HAP-1 (cell line): ENCODE measurements around the gene OR2A1.
"Not testable (repeated sequence)": the region's sequence is repeated elsewhere in the genome, so short reads cannot be mapped to it uniquely, and the experiment has no call there.

Experiments used
- DNase-seq, 2 experiments: peaks; one replicate each; pipeline ENCODE4 v3.0.0-alpha.2; 2016 to 2020; ENCODE audit warnings: low spot score in 2 of 2
- H3K27me3 ChIP-seq: fragments of 250-450 bp; sonication (Bioruptor Pico); 2 replicates; pipeline ENCODE4 v1.5.1; 2020; ENCODE audit warnings: low read depth, mild to moderate bottlenecking, moderate library complexity
- H3K36me3 ChIP-seq: fragments of 250-450 bp; sonication (Bioruptor Pico); replicated peaks from 2 replicates; pipeline ENCODE4 v1.5.1; 2020; ENCODE audit warnings: mild to moderate bottlenecking
- H3K4me1 ChIP-seq: fragments of 250-450 bp; sonication (Bioruptor Pico); 2 replicates; pipeline ENCODE4 v1.5.1; 2020; ENCODE audit warnings: mild to moderate bottlenecking
- H3K4me3 ChIP-seq: fragments of 250-450 bp; sonication (Bioruptor Pico); 2 replicates; pipeline ENCODE4 v1.5.1; 2020; ENCODE audit warnings: mild to moderate bottlenecking, moderate library complexity
- H3K9me3 ChIP-seq: fragments of 250-450 bp; sonication (Bioruptor Pico); 2 replicates; pipeline ENCODE4 v1.5.1; 2020; ENCODE audit warnings: mild to moderate bottlenecking, moderate library complexity
- in situ Hi-C: fragments of 300-500 bp; cut with MboI; formaldehyde crosslinking; loops from 3 replicates; pipeline ENCODE4 v1.14.3; 2020; ENCODE audit warnings: low sequenced_read_pairs, inconsistent platforms, mixed read lengths

OR2A1 gene

GRCh38 chr7:144356185-144356584 is 44.0 kb downstream of the OR2A1 start:
- H3K36me3 ChIP-seq, H3K4me1 ChIP-seq, DNase-seq, H3K27me3 ChIP-seq, H3K4me3 ChIP-seq, H3K9me3 ChIP-seq, in situ Hi-C loops: not testable (repeated sequence)

- DNase-seq, H3K4me3 ChIP-seq, in situ Hi-C loops, H3K27me3 ChIP-seq, H3K9me3 ChIP-seq, H3K36me3 ChIP-seq, H3K4me1 ChIP-seq: not testable (repeated sequence)
Observed at GRCh38 chr7:144356860-144357259, 44.6 kb downstream of the OR2A1 start.

- DNase-seq, H3K27me3 ChIP-seq, H3K36me3 ChIP-seq, in situ Hi-C loops, H3K9me3 ChIP-seq, H3K4me3 ChIP-seq, H3K4me1 ChIP-seq: not testable (repeated sequence)
Observed at GRCh38 chr7:144362061-144362460, 49.8 kb downstream of the OR2A1 start.

- H3K4me3 ChIP-seq, H3K4me1 ChIP-seq, in situ Hi-C loops, H3K27me3 ChIP-seq, H3K36me3 ChIP-seq, DNase-seq, H3K9me3 ChIP-seq: not testable (repeated sequence)
Observed at GRCh38 chr7:144365523-144365922, 53.3 kb downstream of the OR2A1 start.

- in situ Hi-C loops, H3K4me1 ChIP-seq, H3K4me3 ChIP-seq, H3K27me3 ChIP-seq, H3K36me3 ChIP-seq, DNase-seq, H3K9me3 ChIP-seq: not testable (repeated sequence)
Observed at GRCh38 chr7:144367250-144367649, 55.0 kb downstream of the OR2A1 start.

- H3K4me3 ChIP-seq, H3K27me3 ChIP-seq, DNase-seq, in situ Hi-C loops, H3K4me1 ChIP-seq, H3K36me3 ChIP-seq, H3K9me3 ChIP-seq: not testable (repeated sequence)
Observed at GRCh38 chr7:144369221-144369620, 57.0 kb downstream of the OR2A1 start.
